ENCODE data around the gene IL22RA2.
"Not testable (repeated sequence)": the region's sequence is repeated elsewhere in the genome, so short reads cannot be mapped to it uniquely, and the experiment has no call there.

IL22RA2 gene, protein sequence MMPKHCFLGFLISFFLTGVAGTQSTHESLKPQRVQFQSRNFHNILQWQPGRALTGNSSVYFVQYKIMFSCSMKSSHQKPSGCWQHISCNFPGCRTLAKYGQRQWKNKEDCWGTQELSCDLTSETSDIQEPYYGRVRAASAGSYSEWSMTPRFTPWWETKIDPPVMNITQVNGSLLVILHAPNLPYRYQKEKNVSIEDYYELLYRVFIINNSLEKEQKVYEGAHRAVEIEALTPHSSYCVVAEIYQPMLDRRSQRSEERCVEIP
- 0 reads per million in 2 donors for total RNA-seq

- DNase-seq, result no peak
Observed at GRCh38 chr6:137173501-137173900, at the start of gene IL22RA2. IL22RA2 (minus strand) TSS chr6:137173644; CDS start chr6:137161749, 11,895 bp downstream.

- DNase-seq, result no peak
Observed at GRCh38 chr6:137222381-137222780, 48.9 kb upstream of the IL22RA2 start.

DNA sequence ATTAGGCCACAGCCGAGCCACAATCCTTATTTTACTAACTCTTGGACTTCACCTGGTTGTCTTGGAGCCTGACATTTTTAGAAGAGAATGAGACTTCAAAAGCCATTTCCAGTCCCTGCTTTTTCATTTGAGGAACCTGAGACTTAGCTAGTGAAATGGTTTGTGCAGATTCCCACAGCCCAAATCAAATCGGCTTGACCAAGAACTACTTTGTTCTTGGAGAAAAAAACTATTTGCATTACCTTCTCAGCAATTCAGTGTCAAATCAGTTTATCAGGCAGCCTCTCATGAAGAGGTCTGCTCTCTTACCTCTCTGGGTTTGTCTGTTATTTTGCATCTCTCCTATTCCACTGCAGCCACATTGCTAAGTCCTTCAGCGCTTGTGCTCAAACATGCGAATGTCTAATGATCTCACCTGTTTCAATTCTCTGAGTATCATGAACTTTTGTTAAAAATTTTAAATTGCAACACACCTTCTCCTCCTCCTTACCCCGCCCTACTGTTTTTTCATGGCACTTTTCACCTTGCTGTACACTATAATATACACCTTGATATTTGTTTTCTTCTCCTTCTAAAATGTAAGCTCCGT is 46.3 kb upstream of the IL22RA2 start:
- DNase-seq, result no peak

DNA sequence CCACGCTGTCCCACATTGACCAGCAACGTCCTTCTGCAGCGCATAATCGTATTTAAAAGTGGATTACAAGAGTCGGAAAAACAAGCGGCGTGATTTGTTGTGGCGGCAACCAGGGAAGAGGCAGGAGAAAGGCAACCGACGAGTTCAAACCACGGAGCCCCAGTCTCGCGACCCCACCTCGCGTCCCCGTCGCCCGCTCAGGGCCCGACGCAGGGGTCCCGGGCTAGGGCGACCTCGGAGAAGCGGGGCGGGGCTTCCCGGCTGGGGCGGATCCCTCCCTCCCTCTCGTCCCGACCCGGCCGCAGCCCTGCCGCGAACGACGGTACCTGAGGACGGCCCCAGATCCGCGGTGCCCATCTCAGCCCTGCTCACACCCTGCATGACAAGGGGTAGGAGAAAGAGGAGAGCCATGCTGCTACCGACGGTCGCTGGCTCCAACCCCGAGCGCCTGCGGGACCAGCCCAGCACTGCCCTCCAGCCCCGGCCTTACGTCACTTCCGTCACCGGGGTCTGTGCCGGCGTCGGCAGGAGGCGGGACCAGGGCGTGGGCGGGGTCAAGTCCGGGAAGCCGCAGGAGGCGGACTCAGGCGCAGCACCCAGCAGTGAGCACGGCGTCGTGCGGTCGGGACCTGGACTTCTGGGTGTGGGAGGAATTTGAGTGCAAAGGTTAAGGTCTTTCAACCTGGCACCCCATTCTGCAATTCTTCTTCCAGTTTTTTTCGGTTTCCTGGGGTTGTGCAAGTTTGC is 45.6 kb upstream of the IL22RA2 start, which contains the start of gene IFNGR1:
IFNGR1 (minus strand) TSS at position 469 of the 747 bp plus-strand sequence; CDS start at position 411, 58 bp downstream.
- DNase-seq, result peak; percentile 95

- DNase-seq, result peak; percentile 21
Observed at GRCh38 chr6:137218473-137218916, 45.1 kb upstream of the IL22RA2 start.

- no peak for DNase-seq
Observed at GRCh38 chr6:137217801-137218472, 44.5 kb upstream of the IL22RA2 start.

DNA sequence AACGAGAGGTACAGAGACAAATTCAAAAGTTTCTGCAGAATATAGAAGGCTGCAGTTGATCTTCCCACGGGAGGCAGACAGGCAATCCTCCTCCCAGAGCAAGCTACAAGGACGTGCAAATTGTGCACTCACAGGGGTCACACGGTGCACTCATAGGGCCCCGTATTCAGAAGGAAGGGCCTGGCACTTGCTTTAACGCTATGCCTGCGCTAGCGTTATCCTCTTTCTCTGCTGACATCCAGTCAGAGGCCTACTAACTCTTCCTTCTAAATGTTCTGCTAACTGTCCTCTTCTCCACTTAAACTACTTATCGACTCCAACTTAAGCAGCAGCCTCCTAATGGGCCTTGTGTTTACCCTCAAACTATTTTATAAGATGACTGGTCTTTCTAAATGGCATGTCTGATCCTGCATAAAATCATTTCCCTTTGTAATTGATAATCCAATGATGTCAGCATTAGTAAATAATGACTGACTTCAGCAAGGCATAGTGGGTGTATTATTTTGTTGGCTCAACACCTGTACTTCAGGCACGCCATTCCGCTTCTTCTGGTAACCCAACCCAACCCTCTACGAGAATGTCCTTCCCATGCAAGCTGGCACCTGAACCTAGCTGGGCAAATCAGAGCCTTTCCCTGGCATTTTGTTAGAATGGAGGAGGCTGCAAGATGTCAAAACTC is 43.6 kb upstream of the IL22RA2 start:
- DNase-seq, result no peak

DNA sequence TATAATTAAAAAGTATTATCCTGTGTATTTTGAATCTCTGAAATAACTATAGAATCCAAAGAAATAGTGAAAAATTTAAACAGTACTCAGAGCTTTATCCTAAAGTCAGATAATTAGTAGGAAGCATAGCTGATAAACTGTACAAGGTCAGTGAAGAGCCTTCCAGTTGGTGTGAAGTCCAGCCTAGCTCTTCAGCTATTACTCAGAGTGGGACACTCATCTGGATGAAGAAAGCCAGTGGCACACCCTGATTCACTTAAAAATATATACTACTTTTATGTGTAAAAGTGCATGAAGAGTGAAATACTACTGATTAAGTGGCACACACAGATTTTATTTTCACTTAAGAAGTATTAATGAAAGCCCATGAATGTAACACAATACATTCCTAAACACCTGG is 42.7 kb upstream of the IL22RA2 start:
- no peak for DNase-seq

DNA sequence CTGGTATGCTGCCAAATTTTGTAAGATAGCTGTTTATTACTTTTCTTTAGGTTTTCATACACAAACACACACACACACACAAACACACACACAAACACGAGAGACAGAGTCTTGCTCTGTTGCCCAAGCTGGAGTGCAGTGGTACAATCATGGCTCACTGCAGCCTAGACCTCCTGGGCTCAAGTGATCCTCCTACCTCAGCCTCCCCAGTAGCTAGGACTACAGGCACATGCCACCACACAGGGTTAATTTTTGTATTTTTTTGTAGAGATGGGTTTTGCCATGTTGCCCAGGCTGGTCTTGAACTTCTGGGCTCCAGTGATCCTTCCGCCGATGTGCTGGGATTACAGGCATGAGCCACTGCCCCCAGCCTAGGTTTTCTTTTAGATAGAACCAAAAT is 42.2 kb upstream of the IL22RA2 start:
- not testable (repeated sequence) for DNase-seq

DNA sequence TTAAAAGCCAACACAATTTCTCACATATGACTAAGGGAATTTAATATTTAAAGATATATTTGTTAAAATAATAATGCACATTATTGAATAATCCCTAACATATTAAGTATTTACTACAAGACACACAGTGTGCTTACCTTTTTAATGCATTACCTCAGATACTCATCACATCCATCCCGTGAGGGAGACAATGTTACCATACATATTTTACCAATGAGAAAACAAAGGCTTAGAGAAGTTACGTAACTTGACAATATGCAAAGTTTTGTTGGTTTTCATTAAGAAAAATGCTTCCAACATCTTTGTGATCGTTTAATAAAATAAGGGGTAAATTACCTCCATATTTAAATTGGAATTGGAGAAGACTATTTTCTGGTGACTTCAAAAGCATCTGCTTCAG is 41.5 kb upstream of the IL22RA2 start:
- no peak for DNase-seq

DNA sequence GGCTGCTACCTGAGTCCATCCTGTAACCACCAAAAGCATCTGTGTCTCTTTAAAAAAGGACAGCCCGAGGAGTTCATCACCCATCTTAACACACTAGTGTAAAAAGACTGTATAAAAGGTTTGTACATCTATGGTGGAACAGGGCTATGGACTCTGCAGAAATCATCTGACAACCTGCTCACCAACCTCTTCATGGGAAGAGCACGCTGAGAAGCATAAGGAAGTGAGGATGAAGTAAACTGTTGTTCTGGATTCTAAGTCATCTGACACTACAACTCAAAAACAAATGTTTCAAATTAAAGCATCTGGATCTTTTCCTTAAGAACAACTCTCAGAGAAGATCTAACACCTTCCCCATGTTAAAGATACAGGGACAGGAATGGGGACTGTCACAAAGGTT is 40.4 kb upstream of the IL22RA2 start:
- no peak for DNase-seq

DNA sequence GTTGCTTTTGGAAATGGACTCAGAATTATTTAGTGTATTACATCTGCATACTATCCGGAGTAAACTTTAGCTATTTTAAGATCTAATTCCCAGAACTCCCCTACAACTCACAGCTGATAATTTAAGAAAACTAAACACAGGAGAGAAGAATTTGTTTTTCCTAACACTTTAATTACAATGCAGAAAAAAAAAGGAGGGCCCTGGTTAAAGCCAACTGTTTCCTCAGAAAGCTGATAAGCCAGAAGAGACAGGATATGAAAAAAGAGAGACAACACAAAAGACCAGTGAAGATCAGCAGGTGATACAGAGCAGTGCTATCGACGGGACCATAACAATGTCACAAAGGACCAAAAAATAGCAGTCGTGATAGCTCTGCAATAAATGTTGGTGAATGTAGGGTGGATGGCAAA is 39.9 kb upstream of the IL22RA2 start:
- no peak for DNase-seq

- DNase-seq, result no peak
Observed at GRCh38 chr6:137211910-137212309, 38.5 kb upstream of the IL22RA2 start.

DNA sequence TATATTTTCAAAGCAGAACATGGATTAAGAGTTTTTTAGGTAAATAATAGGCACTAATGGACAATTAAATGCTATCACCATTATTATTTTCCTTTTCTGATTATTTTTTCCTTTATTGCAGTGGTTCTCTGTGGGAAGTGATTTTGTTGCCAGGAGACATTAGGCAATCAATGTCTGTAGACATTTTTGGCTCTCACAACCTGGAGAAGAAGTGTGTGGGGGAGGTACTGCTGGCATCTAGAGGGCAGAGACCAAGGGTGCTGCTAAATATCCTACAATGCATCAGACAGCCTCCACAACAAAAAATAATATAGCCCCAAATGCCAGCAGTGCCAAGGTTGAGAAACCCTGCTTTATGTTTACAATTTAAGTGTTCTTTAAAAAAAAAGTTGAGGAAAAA is 37.5 kb upstream of the IL22RA2 start:
- DNase-seq, result no peak

GRCh38 chr6:137208279-137208678 is 34.8 kb upstream of the IL22RA2 start:
- no peak for DNase-seq

DNA sequence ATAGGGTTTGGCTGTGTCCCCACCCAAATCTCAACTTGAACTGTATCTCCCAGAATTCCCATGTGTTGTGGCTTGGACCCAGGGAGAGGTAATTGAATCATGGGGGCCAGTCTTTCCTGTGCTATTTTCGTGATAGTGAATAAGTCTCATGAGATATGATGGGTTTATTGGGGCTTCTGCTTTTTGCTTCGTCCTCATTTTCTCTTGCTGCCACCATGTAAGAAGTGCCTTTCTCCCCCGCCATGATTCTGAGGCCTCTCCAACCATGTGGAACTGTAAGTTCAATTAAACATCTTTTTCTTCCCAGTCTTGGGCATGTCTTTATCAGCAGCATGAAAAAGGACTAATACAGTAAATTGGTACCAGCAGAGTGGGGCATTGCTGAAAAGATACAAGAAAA is 34.0 kb upstream of the IL22RA2 start:
- DNase-seq, result not testable (repeated sequence)

DNA sequence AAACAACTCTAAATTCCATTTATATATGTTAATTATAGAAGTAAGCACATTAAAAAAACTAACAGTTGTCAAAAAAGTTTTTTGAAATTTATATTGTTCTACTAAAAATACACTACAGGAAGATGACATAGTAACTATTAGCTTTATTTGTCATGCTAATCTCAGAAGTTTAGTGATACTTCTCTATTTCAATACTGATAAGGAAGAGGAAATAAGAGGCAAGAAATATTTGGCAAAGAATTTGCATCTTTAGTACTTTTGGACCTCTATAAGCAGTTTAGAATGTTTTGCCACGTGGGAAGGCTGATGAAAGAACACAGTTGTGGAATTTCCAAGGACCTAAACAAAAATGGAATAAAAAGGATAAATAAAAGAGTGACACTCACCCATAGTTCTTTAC is 33.1 kb upstream of the IL22RA2 start:
- DNase-seq, result no peak

DNA sequence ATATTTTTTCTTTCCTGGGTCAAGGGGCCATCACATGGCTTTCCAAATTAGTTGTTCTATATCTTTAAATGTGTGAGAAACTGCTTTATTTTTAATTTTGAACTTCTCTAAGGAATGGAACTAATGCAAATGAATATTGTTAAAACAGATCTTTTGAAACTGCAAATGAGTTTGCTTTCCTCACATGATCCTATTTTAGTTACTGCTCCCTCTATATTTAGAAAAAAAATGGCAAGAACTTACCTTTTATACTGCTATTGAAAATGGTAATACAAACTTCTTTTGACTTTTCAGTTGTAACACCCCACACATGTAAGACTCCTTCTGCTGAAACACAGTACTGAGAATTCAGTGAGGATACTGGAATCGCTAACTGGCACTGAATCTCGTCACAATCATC is 29.8 kb upstream of the IL22RA2 start:
- no peak for DNase-seq

DNA sequence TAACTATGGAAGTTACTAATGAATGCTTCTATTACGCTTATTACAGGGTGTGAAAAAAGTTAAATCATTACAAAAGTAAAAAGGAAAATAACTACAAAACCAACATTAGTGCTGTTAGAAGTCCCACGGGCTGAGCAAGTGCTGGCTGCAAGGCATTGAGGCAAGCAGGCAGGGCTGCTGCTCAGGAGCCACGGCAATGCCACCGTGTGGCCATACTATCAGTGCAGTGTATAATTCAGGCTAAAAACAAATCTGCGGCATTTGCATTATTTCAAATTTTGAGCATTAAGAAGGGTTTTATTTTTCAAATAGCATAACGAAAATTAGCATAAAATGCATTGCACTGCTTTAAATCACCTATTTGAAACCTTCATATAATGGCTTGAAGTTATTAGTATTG is 28.6 kb upstream of the IL22RA2 start:
- no peak for DNase-seq

DNA sequence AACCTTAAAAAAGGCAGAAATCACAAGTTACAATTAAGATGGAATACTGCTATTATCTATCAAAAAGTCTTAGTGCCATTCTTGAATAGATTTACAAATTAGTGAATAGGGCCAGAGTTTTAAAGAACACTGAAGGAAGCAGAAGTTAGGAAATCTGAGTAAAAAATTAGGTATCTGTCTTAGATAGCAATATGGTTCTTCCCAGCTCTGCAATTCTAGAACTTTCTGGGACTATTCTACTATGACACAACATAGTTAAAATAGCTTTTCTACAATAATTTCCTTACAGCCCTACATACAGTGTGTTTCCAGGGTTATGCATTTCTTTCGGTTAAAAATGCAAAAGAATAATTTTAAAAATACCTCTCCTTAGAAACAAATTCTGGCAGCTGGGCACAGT is 27.6 kb upstream of the IL22RA2 start:
- DNase-seq, result no peak

GRCh38 chr6:137200288-137200687 is 26.8 kb upstream of the IL22RA2 start:
- no peak for DNase-seq

All from T-helper 9 cell (primary cell).